H9 (cell line): ENCODE results near the gene HACD1. TPM values are rescaled to one million over a fixed set of nuclear protein-coding genes. Genes with fewer than 3 reads are reported as not detected.

Experiments used
- DNase-seq: peaks from one replicate; pipeline ENCODE4 v3.0.0-alpha.2; 2017
- H2AFZ ChIP-seq: one replicate; pipeline ENCODE4 v1.6.1; 2013; ENCODE audit warnings: mild to moderate bottlenecking, low read length, control low read depth, moderate library complexity
- H2AK5ac ChIP-seq: 2 replicates; pipeline ENCODE4 v1.6.1; 2013; ENCODE audit warnings: low read length, control low read depth, mixed read lengths; ENCODE audit not compliant: insufficient read length
- H2BK120ac ChIP-seq: one replicate; pipeline ENCODE4 v1.6.1; 2013; ENCODE audit warnings: low read depth, mild to moderate bottlenecking, low read length, control low read depth, inconsistent platforms; ENCODE audit not compliant: poor library complexity, severe bottlenecking
- H2BK12ac ChIP-seq: 2 replicates; pipeline ENCODE4 v1.6.1; 2013; ENCODE audit warnings: low read length, control low read depth, mixed read lengths, low read depth; ENCODE audit not compliant: insufficient read length
- H2BK15ac ChIP-seq: 2 replicates; pipeline ENCODE4 v1.6.1; 2013; ENCODE audit warnings: low read depth, low read length, control low read depth
- H2BK20ac ChIP-seq: one replicate; pipeline ENCODE4 v1.6.1; 2013; ENCODE audit warnings: low read depth, mild to moderate bottlenecking, low read length, control low read depth, inconsistent platforms; ENCODE audit not compliant: poor library complexity, severe bottlenecking
- H2BK5ac ChIP-seq: 2 replicates; pipeline ENCODE4 v1.6.1; 2013; ENCODE audit warnings: low read length, control low read depth, mixed read lengths; ENCODE audit not compliant: insufficient read length
- H3K14ac ChIP-seq: 2 replicates; pipeline ENCODE4 v1.6.1; 2013; ENCODE audit warnings: low read length, control low read depth; ENCODE audit not compliant: insufficient read depth
- H3K18ac ChIP-seq: 2 replicates; pipeline ENCODE4 v1.6.1; 2013; ENCODE audit warnings: low read depth, mild to moderate bottlenecking, mixed read lengths, low read length, control low read depth; ENCODE audit not compliant: insufficient read length
- H3K23ac ChIP-seq: 2 replicates; pipeline ENCODE4 v1.6.1; 2013; ENCODE audit warnings: low read length, control low read depth, mixed read lengths, low read depth; ENCODE audit not compliant: insufficient read length
- H3K23me2 ChIP-seq: 2 replicates; pipeline ENCODE4 v1.6.1; 2013; ENCODE audit warnings: low read depth, mild to moderate bottlenecking, mixed read lengths, low read length, control low read depth; ENCODE audit not compliant: insufficient read length, poor library complexity, severe bottlenecking
- H3K27ac ChIP-seq: 2 replicates; pipeline ENCODE4 v1.5.1; 2013; ENCODE audit warnings: low read length, control low read depth, mixed read lengths, low read depth; ENCODE audit not compliant: insufficient read length
- H3K27me3 ChIP-seq: 2 replicates; pipeline ENCODE4 v1.6.1; 2013; ENCODE audit warnings: low read length, control low read depth, inconsistent platforms; ENCODE audit not compliant: insufficient read depth
- H3K4ac ChIP-seq: 2 replicates; pipeline ENCODE4 v1.6.1; 2013; ENCODE audit warnings: low read depth, mild to moderate bottlenecking, control low read depth, inconsistent platforms, low read length, moderate library complexity
- H3K4me1 ChIP-seq: 2 replicates; pipeline ENCODE4 v1.6.1; 2013; ENCODE audit warnings: low read length, control low read depth, inconsistent platforms; ENCODE audit not compliant: insufficient read depth
- H3K4me2 ChIP-seq: 2 replicates; pipeline ENCODE4 v1.6.1; 2013; ENCODE audit warnings: low read length, control low read depth, mixed read lengths; ENCODE audit not compliant: insufficient read length, insufficient read depth
- H3K56ac ChIP-seq: 2 replicates; pipeline ENCODE4 v1.6.1; 2013; ENCODE audit warnings: low read depth, mild to moderate bottlenecking, mixed read lengths, low read length, control low read depth; ENCODE audit not compliant: insufficient read length
- H3K79me1 ChIP-seq: 2 replicates; pipeline ENCODE4 v1.6.1; 2013; ENCODE audit warnings: low read depth, mild to moderate bottlenecking, moderate library complexity, low read length, control low read depth, inconsistent platforms; ENCODE audit not compliant: insufficient read depth, poor library complexity, severe bottlenecking
- H3K79me2 ChIP-seq: 2 replicates; pipeline ENCODE4 v1.6.1; 2013; ENCODE audit warnings: low read length, control low read depth, inconsistent platforms; ENCODE audit not compliant: insufficient read depth
- H3K9ac ChIP-seq: 2 replicates; pipeline ENCODE4 v1.6.1; 2013; ENCODE audit warnings: low read length, control low read depth, mixed read lengths; ENCODE audit not compliant: insufficient read length; ENCODE audit errors: extremely low read depth
- H3K9me3 ChIP-seq: one replicate; pipeline ENCODE4 v1.6.1; 2013; ENCODE audit warnings: low read depth, low read length, inconsistent platforms; ENCODE audit not compliant: control insufficient read depth
- H3T11ph ChIP-seq: one replicate; pipeline ENCODE4 v1.6.1; 2013; ENCODE audit warnings: mild to moderate bottlenecking, low read length, control low read depth, inconsistent platforms
- H4K20me1 ChIP-seq: one replicate; pipeline ENCODE4 v1.6.1; 2013; ENCODE audit not compliant: control insufficient read depth, insufficient read length, insufficient read depth
- H4K5ac ChIP-seq: 2 replicates; pipeline ENCODE4 v1.6.1; 2013; ENCODE audit warnings: low read depth, mild to moderate bottlenecking, mixed read lengths, low read length, control low read depth; ENCODE audit not compliant: insufficient read length
- H4K8ac ChIP-seq: replicated peaks from 2 replicates; pipeline ENCODE4 v1.6.1; 2013; ENCODE audit warnings: low read length, control low read depth, mixed read lengths, low read depth; ENCODE audit not compliant: insufficient read length
- H4K91ac ChIP-seq: 2 replicates; pipeline ENCODE4 v1.6.1; 2013; ENCODE audit warnings: low read depth, mild to moderate bottlenecking, moderate library complexity, mixed read lengths, low read length, control low read depth; ENCODE audit not compliant: insufficient read length
- H3K27ac Mint-ChIP-seq, 3 experiments: 2 replicates in 2 of 3; 3 replicates in 1 of 3; pipeline ENCODE4 v1.8.0; 2020 to 2021; ENCODE audit warnings: mixed read lengths in 3 of 3, mild to moderate bottlenecking in 1 of 3, moderate library complexity in 1 of 3
- H3K27me3 Mint-ChIP-seq: 2 replicates; pipeline ENCODE4 v1.8.0; 2021; ENCODE audit warnings: low read depth, mild to moderate bottlenecking, moderate library complexity, mixed read lengths
- H3K36me3 Mint-ChIP-seq, 3 experiments: 2 replicates in 2 of 3; 3 replicates in 1 of 3; pipeline ENCODE4 v1.8.0; 2020 to 2021; ENCODE audit warnings: low read depth in 3 of 3, mixed read lengths in 3 of 3; ENCODE audit not compliant: insufficient read depth in 1 of 3
- H3K4me1 Mint-ChIP-seq, 2 experiments: 2 replicates each; pipeline ENCODE4 v1.8.0; 2020; ENCODE audit warnings: mixed read lengths in 2 of 2
- H3K4me3 Mint-ChIP-seq, 2 experiments: 2 replicates in 1 of 2; 3 replicates in 1 of 2; pipeline ENCODE4 v1.8.0; 2020 to 2021; ENCODE audit warnings: mild to moderate bottlenecking in 2 of 2, mixed read lengths in 2 of 2, moderate library complexity in 1 of 2
- H3K9me3 Mint-ChIP-seq, 2 experiments: 2 replicates in 1 of 2; 3 replicates in 1 of 2; pipeline ENCODE4 v1.8.0; 2020; ENCODE audit warnings: mild to moderate bottlenecking in 2 of 2, mixed read lengths in 2 of 2, moderate library complexity in 1 of 2
- CTCF ChIP-seq: fragments of 200-600 bp; sonication (generic); conservative IDR thresholded peaks from 3 replicates; pipeline ENCODE4 v1.8.0; 2021; ENCODE audit warnings: antibody characterized with exemption, mild to moderate bottlenecking
- WGBS: extraction: QIAGEN DNeasy Blood & Tissue Kit; methylation state at CpG from one replicate; pipeline ENCODE4 v1.1.7; 2013; ENCODE audit warnings: missing lambda C conversion rate, low lambda C conversion rate, mixed read lengths; ENCODE audit not compliant: insufficient read length; ENCODE audit errors: extremely low coverage; 5-methylcytosine and 5-hydroxymethylcytosine counted together
- total RNA-seq: library from RNA; stranded (reverse); gene quantifications from 2 replicates; pipeline ENCODE4 v1.2.1, GENCODE V29; 2021

The HACD1 gene
- total RNA-seq, 1 experiment from 2014 or later: 25.0 TPM

GRCh38 chr10:17650416-17650815 is 33.2 kb upstream of the HACD1 start:
- no peak for TF ChIP-seq CTCF
- Histone ChIP-seq H3K27me3 (no peaks in the 10 kb centered on the region), H4K5ac (no peak overlapping the region), H2AK5ac (no peak overlapping the region), H2BK20ac (no peak overlapping the region), H3K9ac (no peak overlapping the region), H3K14ac (no peak overlapping the region; the same call in 1 of the 2 replicates), H3K79me1 (peaks cover 13% of the 10 kb centered on the region), H3K56ac (no peak overlapping the region), H3K4me2 (peak overlapping the region; percentile 19), H2BK120ac (no peak overlapping the region), H3K18ac (peak overlapping the region; percentile 33), H3K9me3 (peaks cover 13% of the 10 kb centered on the region), H3K4ac (no peak overlapping the region), H3K4me1 (peaks cover 3% of the 10 kb centered on the region; the same call in 1 of the 2 replicates), H2AFZ (no peak overlapping the region), H3K79me2 (peaks cover 39% of the 10 kb centered on the region), H3K27ac (peak overlapping the region; percentile 51), H2BK15ac (no peak overlapping the region), H2BK12ac (no peak overlapping the region), H3K23ac (no peak overlapping the region), H2BK5ac (no peak overlapping the region), H3T11ph (no peak overlapping the region), H4K8ac (no peak overlapping the region), H4K20me1 (no peaks in the 10 kb centered on the region), H4K91ac (no peak overlapping the region), H3K23me2 (no peaks in the 10 kb centered on the region)
- no peak for DNase-seq
- Mint-ChIP-seq H3K36me3 (peaks cover 33 to 45% (median 34%) of the 10 kb centered on the region in 3 experiments), H3K27ac (peak overlapping the region; percentile 67 to 99 (median 74); a peak in 5 of 7 replicates), H3K9me3 (peaks cover 15 to 31% of the 10 kb centered on the region in 2 experiments), H3K27me3 (no peaks in the 10 kb centered on the region), H3K4me3 (peak overlapping the region in 1 of 2 experiments; percentile 44; a peak in 2 of 5 replicates), H3K4me1 (peaks cover 24 to 41% of the 10 kb centered on the region in 2 experiments)
- no CpG with 5 or more reads among the region's 8 CpGs for WGBS
